Measurements from ENCODE around the gene CHRNA10.

The CHRNA10 gene

GRCh38 chr11:3632070-3632660 is 39.0 kb downstream of the CHRNA10 start:
- no peak for DNase-seq (ENCODE audit: low read depth in 2 of 2)

GRCh38 chr11:3631331-3631730 is 39.9 kb downstream of the CHRNA10 start:
- DNase-seq (ENCODE audit: low read depth in 2 of 2) = no peak

- no peak for DNase-seq (ENCODE audit: low read depth in 2 of 2)
These were observed 43.9 kb downstream of the CHRNA10 start for GRCh38 chr11:3627291-3627690.

- no peak for DNase-seq (ENCODE audit: low read depth in 2 of 2)
These were observed 44.8 kb downstream of the CHRNA10 start for GRCh38 chr11:3626250-3626960.

GRCh38 chr11:3623767-3624458 is 47.3 kb downstream of the CHRNA10 start:
- DNase-seq (ENCODE audit: low read depth in 2 of 2) = no peak

GRCh38 chr11:3623121-3623520 is 48.1 kb downstream of the CHRNA10 start:
- DNase-seq (ENCODE audit: low read depth in 2 of 2) = no peak

- DNase-seq (ENCODE audit: low read depth in 2 of 2) = no peak
These were observed 48.7 kb downstream of the CHRNA10 start for GRCh38 chr11:3622521-3622920.

GRCh38 chr11:3617990-3618389 is 53.2 kb downstream of the CHRNA10 start:
- DNase-seq (ENCODE audit: low read depth in 2 of 2) = no peak

GRCh38 chr11:3616721-3617460 is 54.3 kb downstream of the CHRNA10 start:
- no peak for DNase-seq (ENCODE audit: low read depth in 2 of 2)

GRCh38 chr11:3615998-3616397 is 55.2 kb downstream of the CHRNA10 start:
- no peak for DNase-seq (ENCODE audit: low read depth in 2 of 2)

Data from activated CD4-positive, alpha-beta T cell treated with anti-CD3 and anti-CD28 coated beads for 24 hours (primary cell).